Measurements from ENCODE around the gene KAT8.
"Not testable (repeated sequence)": the region's sequence is repeated elsewhere in the genome, so short reads cannot be mapped to it uniquely, and the experiment has no call there.

Gene KAT8

GRCh38 chr16:31084584-31085302 is 32.7 kb upstream of the KAT8 start:
- DNase-seq: peak; percentile 50

- no peak for DNase-seq
Measured at GRCh38 chr16:31085411-31085810, 32.1 kb upstream of the KAT8 start.

GRCh38 chr16:31085873-31086628 is 31.4 kb upstream of the KAT8 start:
- DNase-seq: peak; percentile 84

GRCh38 chr16:31086629-31086906 is 30.9 kb upstream of the KAT8 start:
- DNase-seq: no peak

GRCh38 chr16:31087481-31087880 is 30.0 kb upstream of the KAT8 start:
- peak; percentile 18 for DNase-seq

GRCh38 chr16:31087971-31088370 is 29.5 kb upstream of the KAT8 start:
- no peak for DNase-seq

- no peak for DNase-seq
Measured at GRCh38 chr16:31088459-31089183, 28.8 kb upstream of the KAT8 start, which contains the start of gene PRSS53. TSS of gene PRSS53 (minus strand) at chr16:31088943. CDS start at chr16:31088809, 134 bp downstream.

- DNase-seq: no peak
Measured at GRCh38 chr16:31089199-31089598, 28.3 kb upstream of the KAT8 start.

- no peak for DNase-seq
Measured at GRCh38 chr16:31090540-31090939, 26.9 kb upstream of the KAT8 start.

- DNase-seq: no peak
Measured at GRCh38 chr16:31092330-31092729, 25.1 kb upstream of the KAT8 start.

- peak; percentile 64 for DNase-seq
Measured at GRCh38 chr16:31093132-31093703, 24.2 kb upstream of the KAT8 start.

- DNase-seq: no peak
Measured at GRCh38 chr16:31094088-31094423, 23.4 kb upstream of the KAT8 start.

GRCh38 chr16:31094424-31095120 is 22.9 kb upstream of the KAT8 start, which contains the start of gene VKORC1:
TSS of gene VKORC1 (minus strand) at chr16:31094797. CDS start at chr16:31094729, 68 bp downstream.
- DNase-seq: peak; percentile 95

GRCh38 chr16:31099860-31100638 is 17.4 kb upstream of the KAT8 start:
- no peak for DNase-seq

- DNase-seq: not testable (repeated sequence)
Measured at GRCh38 chr16:31100876-31101641, 16.4 kb upstream of the KAT8 start.

GRCh38 chr16:31105677-31106213 is 11.7 kb upstream of the KAT8 start:
- DNase-seq: peak; percentile 86

GRCh38 chr16:31106509-31107464 is 10.7 kb upstream of the KAT8 start:
- no peak for DNase-seq

GRCh38 chr16:31107465-31107867 is 10.0 kb upstream of the KAT8 start:
- no peak for DNase-seq

GRCh38 chr16:31108035-31108793 is 9.2 kb upstream of the KAT8 start, which contains the start of gene BCKDK:
TSS of gene BCKDK (plus strand) at chr16:31108386. CDS start at chr16:31109224, 838 bp downstream.
- DNase-seq: peak; percentile 83

All from femur (tissue), 1 donor.